ENCODE measurements around the gene CBX4.
A peak's percentile ranks its signal among the peaks of the same experiment; 100 is the strongest.

The CBX4 gene

GRCh38 chr17:79802736-79803420 is 36.4 kb downstream of the CBX4 start:
- no peak for TF ChIP-seq ZFX (IDR thresholded peaks at IDR 0.05)
- TF ChIP-seq CTCF (conservative IDR thresholded peaks at IDR 0.05) = no peak
- H3K27ac ChIP-seq = no peak overlapping the region

- TF ChIP-seq CTCF (conservative IDR thresholded peaks at IDR 0.05) (no peak), ZFX (IDR thresholded peaks at IDR 0.05) (no peak)
- no peak overlapping the region for H3K27ac ChIP-seq
Observed at GRCh38 chr17:79802039-79802735, 37.1 kb downstream of the CBX4 start.

- peak overlapping the region; percentile 44 for H3K27ac ChIP-seq
- no peak for TF ChIP-seq CTCF (conservative IDR thresholded peaks at IDR 0.05)
- TF ChIP-seq ZFX (IDR thresholded peaks at IDR 0.05) = no peak
Observed at GRCh38 chr17:79801156-79802038, 37.8 kb downstream of the CBX4 start.

- TF ChIP-seq CTCF (conservative IDR thresholded peaks at IDR 0.05) = no peak
- no peak for TF ChIP-seq ZFX (IDR thresholded peaks at IDR 0.05)
- H3K27ac ChIP-seq = peak overlapping the region; percentile 44
Observed at GRCh38 chr17:79800325-79801155, 38.7 kb downstream of the CBX4 start.

DNA sequence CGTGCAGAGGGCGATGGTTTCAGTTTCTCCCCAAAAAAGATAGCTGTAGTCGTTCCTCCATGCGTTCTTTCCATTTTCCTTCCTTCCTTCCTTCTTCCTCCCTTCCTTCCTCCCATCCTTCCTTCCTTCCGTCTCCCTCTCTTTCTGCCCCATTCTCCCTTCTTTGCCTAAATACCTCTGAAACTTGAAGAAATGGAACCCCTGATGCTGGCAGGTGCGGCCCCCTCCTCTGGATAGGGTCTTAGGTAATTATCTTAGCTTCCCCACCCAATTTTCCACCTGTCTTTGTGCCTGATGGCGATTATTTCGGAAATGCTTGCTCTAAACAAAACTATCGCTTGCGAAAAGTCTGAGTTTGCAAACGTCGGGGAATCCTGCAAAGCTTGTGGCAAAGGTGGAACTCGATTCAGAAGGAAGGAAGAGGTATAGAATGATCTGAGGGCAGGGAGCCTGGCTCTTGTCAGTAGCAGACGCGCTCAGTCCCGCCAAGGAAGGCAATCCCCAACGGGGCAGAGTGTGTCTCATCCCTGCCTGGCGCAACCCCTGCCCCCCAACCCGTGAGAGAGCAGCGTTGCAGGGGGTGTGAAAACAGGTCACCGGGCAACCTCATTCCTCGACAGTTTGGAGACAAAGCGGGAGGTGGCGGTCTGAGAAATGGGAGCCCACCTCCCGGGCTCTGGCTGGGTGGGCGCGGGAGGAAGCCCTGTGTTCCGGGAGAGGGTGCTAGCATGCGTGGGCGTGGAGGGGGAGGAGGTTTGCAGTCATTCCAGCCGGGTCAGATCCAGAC is 39.5 kb downstream of the CBX4 start:
- H3K27ac ChIP-seq = peak overlapping the region; percentile 44
- TF ChIP-seq ZFX (IDR thresholded peaks at IDR 0.05) (no peak), CTCF (conservative IDR thresholded peaks at IDR 0.05) (no peak)

GRCh38 chr17:79799174-79799537 is 40.1 kb downstream of the CBX4 start:
- no peak overlapping the region for H3K27ac ChIP-seq
- TF ChIP-seq ZFX (IDR thresholded peaks at IDR 0.05) = no peak

Measured in C4-2B (cell line).